ENCODE measurements around the gene NRXN3. TPM values are rescaled to one million over a fixed set of nuclear protein-coding genes. Genes with fewer than 3 reads are reported as not detected.

NRXN3 gene
- total and polyA plus RNA-seq, 2 experiments from 2014 or later: 1.0 to 1.8 TPM

GRCh38 chr14:79379266-79379665 lies 1209.1 kb downstream of the NRXN3 start:
- no peaks in the 10 kb centered on the region for H4K20me1 ChIP-seq (replicated peaks; ENCODE audit: insufficient read depth)
- H3K79me2 ChIP-seq (replicated peaks; ENCODE audit: insufficient read depth): no peaks in the 10 kb centered on the region
- H3K4me3 ChIP-seq: no peak overlapping the region
- H3F3A ChIP-seq (replicated peaks; ENCODE audit: low read depth): no peaks in the 10 kb centered on the region
- Mint-ChIP-seq H3K36me3 (ENCODE audit: low read depth) (no peaks in the 10 kb centered on the region), H3K4me1 (peaks cover 68% of the 10 kb centered on the region), H3K27ac (peak overlapping the region; percentile 89), H3K27me3 (ENCODE audit: insufficient read depth, low read depth, poor library complexity) (no peaks in the 10 kb centered on the region), H3K9me3 (no peaks in the 10 kb centered on the region), H3K4me3 (no peak overlapping the region)
- ATAC-seq: no peak
- no peak overlapping the region for H2AFZ ChIP-seq
- H3K9me2 ChIP-seq (ENCODE audit: insufficient read depth): no peaks in the 10 kb centered on the region
- no peak overlapping the region for H3K4me2 ChIP-seq
- H3K27ac ChIP-seq (ENCODE audit: low read depth): peak overlapping the region; percentile 91; the same call in 1 of the 2 replicates
- TF ChIP-seq CTCF (conservative IDR thresholded peaks at IDR 0.05; ENCODE audit: low read depth in 2 of 2) (no peak), REST (IDR thresholded peaks at IDR 0.05; ENCODE audit: unreplicated experiment) (no peak), STAT1 (IDR thresholded peaks at IDR 0.05; ENCODE audit: unreplicated experiment) (no peak), NANOG (IDR thresholded peaks at IDR 0.05; ENCODE audit: borderline replicate concordance) (no peak), ZNF114 (CRISPR knock-in tag; IDR thresholded peaks at IDR 0.05) (no peak), ZNF331 (CRISPR knock-in tag; IDR thresholded peaks at IDR 0.05; ENCODE audit: low read depth) (no peak)
- peaks cover 34% of the 10 kb centered on the region for H3K4me1 ChIP-seq (ENCODE audit: insufficient read depth)
- H3K36me3 ChIP-seq (ENCODE audit: insufficient read depth): no peaks in the 10 kb centered on the region
- no peak for DNase-seq (ENCODE audit: low spot score)
- no peaks in the 10 kb centered on the region for H3K27me3 ChIP-seq (ENCODE audit: insufficient read depth)

- DNase-seq (ENCODE audit: low spot score) (no peak), ATAC-seq (no peak)
- peaks cover 7% of the 10 kb centered on the region; the same call in 2 of the 3 replicates for H3K36me3 Mint-ChIP-seq (ENCODE audit: low read depth)
- Histone ChIP-seq H2AFZ (no peak overlapping the region), H3F3A (replicated peaks; ENCODE audit: low read depth) (no peaks in the 10 kb centered on the region), H3K4me3 (no peak overlapping the region), H3K9me2 (ENCODE audit: insufficient read depth) (0 out of 2 replicates have a peak, but pooled peaks cover 3% of the 10 kb centered on the region), H3K4me2 (no peak overlapping the region), H3K4me1 (ENCODE audit: insufficient read depth) (peaks cover 21% of the 10 kb centered on the region), H4K20me1 (replicated peaks; ENCODE audit: insufficient read depth) (no peaks in the 10 kb centered on the region), H3K27ac (ENCODE audit: low read depth) (no peak overlapping the region), H3K79me2 (replicated peaks; ENCODE audit: insufficient read depth) (no peaks in the 10 kb centered on the region), H3K36me3 (ENCODE audit: insufficient read depth) (no peaks in the 10 kb centered on the region), H3K27me3 (ENCODE audit: insufficient read depth) (no peaks in the 10 kb centered on the region)
- no peak overlapping the region; the same call in 1 of the 2 replicates for H3K27ac Mint-ChIP-seq
- H3K9me3 Mint-ChIP-seq: no peaks in the 10 kb centered on the region; the same call in 2 of the 3 replicates
- H3K4me3 Mint-ChIP-seq: no peak overlapping the region
- H3K4me1 Mint-ChIP-seq: peaks cover 40% of the 10 kb centered on the region
- H3K27me3 Mint-ChIP-seq (ENCODE audit: insufficient read depth, low read depth, poor library complexity): no peaks in the 10 kb centered on the region
- no peak for TF ChIP-seq ZNF331 (CRISPR knock-in tag; IDR thresholded peaks at IDR 0.05; ENCODE audit: low read depth)
- no peak for TF ChIP-seq ZNF114 (CRISPR knock-in tag; IDR thresholded peaks at IDR 0.05)
- no peak for TF ChIP-seq JUNB (IDR thresholded peaks at IDR 0.05; ENCODE audit: unreplicated experiment)
- TF ChIP-seq EZH2 (IDR thresholded peaks at IDR 0.05; ENCODE audit: low read depth, unreplicated experiment): no peak
- TF ChIP-seq ZNF462 (CRISPR knock-in tag; IDR thresholded peaks at IDR 0.05): no peak
Measured at GRCh38 chr14:79383031-79383430, 1212.9 kb downstream of the NRXN3 start.

Measured in GM23338 (cell line).